Fibroblast of skin of back (primary cell): ENCODE data around the gene AGBL1.
"Not testable (repeated sequence)": the region's sequence is repeated elsewhere in the genome, so short reads cannot be mapped to it uniquely, and the experiment has no call there.

ENCODE experiments used
- DNase-seq: peaks from one replicate; pipeline ENCODE4 v3.0.0-alpha.2; 2013

AGBL1 gene

GRCh38 chr15:86408261-86408660 lies 328.6 kb downstream of the AGBL1 start:
- DNase-seq = no peak

DNA sequence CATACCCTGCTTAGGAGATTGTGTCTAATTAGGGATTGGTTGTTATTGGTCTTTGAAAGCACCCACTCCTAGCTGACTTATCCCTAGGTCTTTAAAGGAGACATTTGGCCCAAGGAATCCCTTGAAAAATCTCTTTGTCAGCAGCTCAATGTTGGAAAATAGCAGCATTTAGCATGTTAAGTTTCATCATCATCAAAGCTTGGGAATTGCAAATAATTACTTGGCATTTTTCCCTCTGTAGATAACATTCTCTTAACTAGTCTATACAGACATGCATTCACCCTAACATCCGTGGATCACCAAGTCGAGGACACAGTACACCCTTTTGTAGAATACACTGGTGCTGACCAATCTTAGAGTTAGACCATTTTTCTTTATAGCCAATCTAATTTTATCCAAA lies 332.2 kb downstream of the AGBL1 start:
- DNase-seq = no peak

GRCh38 chr15:86413191-86413590 lies 333.5 kb downstream of the AGBL1 start:
- DNase-seq = no peak

- DNase-seq = no peak
Observed at GRCh38 chr15:86425746-86426145, 346.1 kb downstream of the AGBL1 start.

DNA sequence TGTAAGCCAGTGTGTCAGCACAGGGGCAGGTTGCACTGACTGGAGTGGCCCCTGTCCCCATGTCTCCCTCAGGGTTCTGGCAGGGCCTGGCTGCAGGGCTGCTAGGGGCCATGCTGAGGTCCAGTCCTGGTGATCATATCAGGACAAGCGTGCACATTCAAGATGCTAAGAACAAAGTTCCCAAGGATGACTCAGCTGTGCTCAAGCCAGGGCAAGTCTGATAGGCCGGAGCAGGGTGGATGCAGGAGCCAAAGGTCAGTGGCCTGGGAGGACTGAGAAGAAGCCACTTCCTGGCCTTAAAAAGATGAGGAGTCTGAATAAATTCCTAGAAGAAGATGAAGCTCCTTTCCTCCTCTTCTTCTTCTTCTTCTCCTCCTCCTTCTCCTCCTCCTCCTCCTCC lies 353.2 kb downstream of the AGBL1 start:
- no peak for DNase-seq

DNA sequence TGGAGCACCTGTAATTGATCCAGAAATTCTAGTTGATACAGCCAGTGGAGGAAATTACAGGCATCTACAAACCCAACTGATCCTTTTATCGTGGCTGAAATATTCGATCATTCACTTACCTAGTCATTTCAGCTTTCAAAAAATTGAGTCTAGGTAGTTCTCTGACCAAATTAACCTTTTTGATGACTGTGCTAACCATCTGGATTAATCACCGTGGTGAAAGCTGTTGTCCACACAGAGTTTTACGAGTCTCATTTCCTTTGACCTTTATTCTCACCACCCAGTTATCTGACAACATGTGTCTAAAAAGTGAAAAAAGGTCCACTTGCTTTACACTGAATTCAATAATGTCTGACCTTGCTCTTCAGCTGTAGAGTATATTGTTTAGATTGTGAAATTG lies 354.3 kb downstream of the AGBL1 start:
- no peak for DNase-seq

- no peak for DNase-seq
Observed at GRCh38 chr15:86439614-86440013, 359.9 kb downstream of the AGBL1 start.

DNA sequence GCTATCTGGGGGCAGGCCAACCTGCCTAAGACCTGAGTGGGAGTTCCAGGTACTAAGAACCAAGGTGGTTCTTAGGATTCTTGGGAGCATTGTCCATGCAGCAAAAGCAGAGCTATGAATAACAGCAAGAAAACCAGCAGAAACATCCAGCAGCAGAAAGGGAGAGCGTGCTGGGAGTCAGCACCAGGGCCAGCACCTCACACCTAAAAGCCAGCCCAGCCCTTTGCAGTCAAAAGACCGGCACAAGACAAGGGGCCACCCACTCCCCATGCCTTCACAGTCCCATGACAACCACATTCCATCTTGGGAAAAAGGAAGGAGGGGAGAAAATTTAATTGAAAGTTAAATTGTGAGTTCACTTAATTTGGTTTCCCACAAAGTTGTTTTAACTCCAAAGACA lies 364.9 kb downstream of the AGBL1 start:
- DNase-seq = no peak

DNA sequence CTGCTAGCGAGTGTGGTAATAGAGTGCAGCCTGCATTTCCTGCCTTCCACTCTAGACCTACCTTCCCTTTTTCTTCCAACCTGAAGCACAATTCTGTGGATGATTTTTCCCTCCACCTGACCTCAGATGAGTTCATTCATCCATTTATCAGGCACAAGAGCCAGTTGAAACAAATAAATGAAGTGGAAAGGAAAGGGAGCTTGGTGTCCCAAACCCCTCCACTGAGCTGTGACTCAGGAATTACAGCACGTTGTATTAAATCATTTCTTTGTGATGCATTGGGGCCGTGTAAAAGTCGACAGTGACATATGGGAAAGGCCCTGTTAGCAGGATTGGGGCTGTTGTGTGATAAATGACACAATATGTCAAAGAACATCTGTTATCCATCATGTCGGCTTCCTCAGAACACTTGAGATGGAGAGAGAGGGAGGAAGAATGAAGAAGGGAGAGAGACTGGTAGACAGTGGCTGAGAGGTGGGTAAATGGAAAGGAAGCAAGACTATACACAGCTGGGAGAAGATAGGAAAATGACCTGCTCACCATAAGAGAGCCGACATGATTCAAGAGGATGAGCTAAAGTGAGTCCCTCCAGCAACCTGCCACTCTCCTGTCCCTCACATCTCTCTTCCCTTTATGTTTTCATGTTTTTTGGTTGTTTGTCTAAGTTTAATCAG lies 366.0 kb downstream of the AGBL1 start:
- no peak for DNase-seq

DNA sequence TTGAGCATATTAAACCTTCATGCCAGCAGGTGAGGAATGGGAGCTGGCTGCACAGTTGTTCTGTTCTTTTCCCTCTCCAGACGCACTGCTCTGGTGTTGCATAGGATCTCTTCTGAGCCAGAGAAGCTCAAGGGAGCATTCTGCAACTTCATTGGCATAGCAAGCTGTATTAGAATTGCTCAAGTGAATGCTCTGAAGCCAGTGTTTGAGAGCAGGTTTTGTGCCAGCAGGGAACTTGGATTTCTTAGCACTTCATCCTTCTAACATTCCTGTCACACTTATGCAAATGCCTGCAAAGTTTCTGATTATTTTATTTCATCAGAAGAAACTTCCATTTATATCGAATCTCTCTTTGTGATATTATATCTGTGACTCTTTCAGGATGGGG lies 366.6 kb downstream of the AGBL1 start:
- DNase-seq = no peak

GRCh38 chr15:86465470-86466039 lies 385.9 kb downstream of the AGBL1 start:
- not testable (repeated sequence) for DNase-seq

DNA sequence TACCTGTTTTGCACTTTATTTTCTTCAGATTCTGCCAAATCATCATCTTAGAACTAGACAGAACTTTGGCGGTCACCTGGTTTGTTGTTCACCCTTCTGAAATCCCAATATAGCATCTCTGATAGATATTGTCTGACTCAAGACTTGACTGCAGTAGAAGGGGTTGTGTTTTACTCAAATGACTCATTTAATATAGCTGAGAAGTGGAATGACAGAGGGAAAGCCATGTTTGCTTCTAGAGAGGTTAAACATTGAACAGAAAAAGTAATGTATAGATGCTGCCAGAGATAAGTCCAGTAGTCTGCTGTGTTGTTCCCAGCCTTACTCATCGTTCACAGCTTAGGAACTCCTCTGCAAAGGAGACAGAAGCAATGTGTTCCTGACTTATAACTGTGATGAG lies 402.0 kb downstream of the AGBL1 start:
- no peak for DNase-seq

- DNase-seq = no peak
Observed at GRCh38 chr15:86483936-86484335, 404.3 kb downstream of the AGBL1 start.

DNA sequence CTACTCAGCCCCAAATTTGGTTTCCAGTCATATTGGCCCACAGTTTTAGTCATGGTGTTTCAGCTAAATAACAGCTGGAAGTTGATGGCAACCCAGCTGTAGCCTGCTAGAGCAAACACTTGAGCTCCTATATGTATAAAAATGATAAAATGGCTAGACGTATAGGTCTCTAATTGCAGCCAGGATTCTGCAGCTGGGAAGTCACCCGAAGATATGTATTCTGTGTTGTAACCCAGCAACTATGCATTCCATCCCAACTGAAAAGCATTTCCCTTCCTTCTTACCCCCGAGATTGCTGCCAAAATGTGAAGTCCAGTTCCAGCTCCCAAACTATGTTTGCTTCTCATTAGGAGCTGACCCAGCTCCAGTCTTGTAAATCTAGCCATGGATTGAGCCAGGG lies 408.4 kb downstream of the AGBL1 start:
- no peak for DNase-seq

- no peak for DNase-seq
Observed at GRCh38 chr15:86489981-86490380, 410.3 kb downstream of the AGBL1 start.

DNA sequence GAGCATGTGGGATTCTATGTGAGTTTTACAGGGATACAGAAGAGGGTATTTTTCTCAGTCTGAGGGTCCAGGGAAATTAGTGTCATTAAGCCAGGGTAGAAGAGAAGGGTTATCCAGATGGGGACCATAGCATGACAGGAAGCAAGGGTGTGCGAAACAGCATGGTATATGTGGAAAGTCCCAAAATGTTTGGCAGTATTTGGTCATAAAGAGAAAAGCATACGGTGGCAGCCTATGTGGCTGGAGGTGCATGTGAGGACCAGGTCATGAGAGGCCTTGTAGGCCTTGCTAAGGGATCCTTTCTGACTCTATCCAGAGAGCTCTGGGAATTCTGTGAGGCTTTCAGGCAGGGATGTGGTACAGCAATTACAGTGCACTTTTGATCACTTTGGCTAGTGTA lies 411.4 kb downstream of the AGBL1 start:
- DNase-seq = no peak

GRCh38 chr15:86493884-86494283 lies 414.2 kb downstream of the AGBL1 start:
- no peak for DNase-seq

GRCh38 chr15:86494475-86494874 lies 414.8 kb downstream of the AGBL1 start:
- no peak for DNase-seq

- no peak for DNase-seq
Observed at GRCh38 chr15:86502301-86502700, 422.6 kb downstream of the AGBL1 start.

GRCh38 chr15:86505951-86506350 lies 426.3 kb downstream of the AGBL1 start:
- no peak for DNase-seq

- no peak for DNase-seq
Observed at GRCh38 chr15:86506401-86506800, 426.7 kb downstream of the AGBL1 start.

DNA sequence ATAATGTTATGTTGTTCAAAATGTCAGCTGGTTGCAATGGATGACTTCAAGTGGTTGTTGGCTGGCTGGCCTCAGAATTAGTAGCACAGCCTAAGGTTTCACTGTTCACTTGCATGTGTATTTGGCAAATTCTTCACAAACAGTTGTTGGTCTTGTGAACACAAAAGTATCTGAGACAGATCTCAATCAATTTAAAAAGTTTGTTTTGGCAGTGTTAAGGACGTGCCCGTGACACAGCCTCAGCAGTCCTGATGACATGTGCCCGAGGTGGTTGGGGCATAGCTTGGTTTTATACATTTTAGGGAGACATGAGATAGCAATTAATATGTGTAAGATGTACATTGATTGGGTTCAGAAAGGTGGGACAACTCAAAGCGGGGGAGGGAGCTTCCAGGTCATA lies 436.0 kb downstream of the AGBL1 start:
- no peak for DNase-seq

DNA sequence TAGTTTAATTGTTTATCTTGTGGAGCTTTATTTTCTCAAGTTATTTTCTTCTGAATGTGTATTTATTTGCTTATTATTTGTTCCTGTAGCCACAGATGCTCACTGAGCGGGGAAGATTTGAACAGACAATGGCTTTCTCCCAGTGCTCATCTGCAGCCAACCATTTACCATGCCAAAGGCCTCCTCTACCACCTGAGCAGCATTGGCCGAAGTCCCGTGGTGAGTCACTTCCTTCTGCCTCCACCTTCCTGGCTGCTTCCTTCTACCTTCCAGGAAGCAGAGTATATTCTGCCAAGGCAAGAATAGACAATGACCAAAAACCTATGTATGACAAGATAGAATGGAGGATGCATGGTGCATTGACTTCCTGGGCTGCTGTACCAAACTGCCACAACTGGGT lies 443.1 kb downstream of the AGBL1 start:
- DNase-seq = no peak

GRCh38 chr15:86526938-86527690 lies 447.4 kb downstream of the AGBL1 start:
- DNase-seq = no peak
